CD1c-positive myeloid dendritic cell (primary cell): ENCODE measurements around the gene SERPINB5.
"Not testable (repeated sequence)": the region's sequence is repeated elsewhere in the genome, so short reads cannot be mapped to it uniquely, and the experiment has no call there.

Source experiments
- DNase-seq: peaks from one replicate; pipeline ENCODE4 v3.0.0-alpha.2; 2016; ENCODE audit errors: extremely low spot score

SERPINB5 gene, protein sequence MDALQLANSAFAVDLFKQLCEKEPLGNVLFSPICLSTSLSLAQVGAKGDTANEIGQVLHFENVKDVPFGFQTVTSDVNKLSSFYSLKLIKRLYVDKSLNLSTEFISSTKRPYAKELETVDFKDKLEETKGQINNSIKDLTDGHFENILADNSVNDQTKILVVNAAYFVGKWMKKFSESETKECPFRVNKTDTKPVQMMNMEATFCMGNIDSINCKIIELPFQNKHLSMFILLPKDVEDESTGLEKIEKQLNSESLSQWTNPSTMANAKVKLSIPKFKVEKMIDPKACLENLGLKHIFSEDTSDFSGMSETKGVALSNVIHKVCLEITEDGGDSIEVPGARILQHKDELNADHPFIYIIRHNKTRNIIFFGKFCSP

DNA sequence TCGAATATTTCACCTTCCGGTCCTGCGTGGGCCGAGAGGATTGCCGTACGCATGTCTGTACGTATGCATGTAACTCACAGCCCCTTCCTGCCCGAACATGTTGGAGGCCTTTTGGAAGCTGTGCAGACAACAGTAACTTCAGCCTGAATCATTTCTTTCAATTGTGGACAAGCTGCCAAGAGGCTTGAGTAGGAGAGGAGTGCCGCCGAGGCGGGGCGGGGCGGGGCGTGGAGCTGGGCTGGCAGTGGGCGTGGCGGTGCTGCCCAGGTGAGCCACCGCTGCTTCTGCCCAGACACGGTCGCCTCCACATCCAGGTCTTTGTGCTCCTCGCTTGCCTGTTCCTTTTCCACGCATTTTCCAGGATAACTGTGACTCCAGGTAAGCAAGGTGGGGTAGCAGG lies at the start of gene SERPINB5:
SERPINB5 (plus strand) TSS at position 291 of the 400 bp plus-strand sequence. CDS start 7,471 bp downstream, outside the sequence.
- DNase-seq, result no peak

DNA sequence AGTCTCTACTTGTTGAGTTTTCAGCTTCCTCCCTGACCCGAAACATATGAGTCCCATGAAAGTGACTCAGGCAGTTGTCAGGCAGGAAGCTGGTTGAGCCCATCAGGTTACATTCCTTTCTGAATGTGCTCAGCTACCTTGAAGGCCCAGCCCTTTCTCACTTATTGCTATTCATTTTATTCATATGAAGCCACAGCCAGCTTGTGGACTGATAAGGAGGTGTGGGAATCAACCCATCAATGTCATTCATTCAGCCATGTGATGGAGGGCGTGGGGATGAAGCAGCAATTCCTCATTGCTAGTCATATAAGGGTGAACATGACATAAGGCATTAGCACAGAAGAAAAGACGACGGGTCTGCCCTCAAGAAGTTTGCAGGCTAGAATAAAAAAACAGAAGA lies 49.2 kb upstream of the SERPINB5 start:
- DNase-seq, result no peak

DNA sequence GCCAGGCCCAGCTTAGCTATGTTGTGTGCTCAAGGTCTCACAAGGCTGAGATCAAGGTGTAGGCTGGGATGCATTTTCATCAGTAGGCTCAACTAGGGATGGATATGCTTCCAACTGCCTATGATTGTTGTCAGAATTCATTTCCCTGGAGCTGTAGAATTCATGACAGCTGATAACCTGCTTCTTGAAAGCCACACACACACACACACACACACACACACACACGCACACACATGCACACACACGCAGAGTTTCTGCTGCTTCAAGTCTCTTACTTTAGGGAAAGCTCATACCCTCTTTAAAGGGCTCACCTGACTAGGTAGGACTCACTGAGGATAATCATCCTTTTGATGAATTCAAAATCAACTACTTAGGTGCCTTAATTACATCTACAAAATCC lies 46.2 kb upstream of the SERPINB5 start:
- no peak for DNase-seq

DNA sequence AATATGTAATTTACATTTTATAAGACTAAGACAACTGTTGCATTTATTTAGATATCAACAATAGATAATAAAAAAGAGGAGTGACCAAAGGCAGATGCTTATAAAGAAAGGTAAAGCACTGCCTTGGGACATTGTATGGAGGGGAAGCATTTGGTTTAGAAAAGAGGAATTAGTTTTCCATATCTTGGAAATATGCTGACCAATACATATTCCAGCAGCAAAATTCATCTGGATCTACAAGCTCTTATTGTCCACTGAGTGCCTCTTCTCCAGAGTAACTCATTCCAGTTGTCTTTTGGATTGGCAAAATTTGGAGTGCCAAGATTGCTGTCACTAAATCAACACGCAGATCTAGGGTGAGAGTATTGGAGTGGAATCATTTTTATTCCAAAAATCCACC lies 45.6 kb upstream of the SERPINB5 start:
- DNase-seq, result no peak

DNA sequence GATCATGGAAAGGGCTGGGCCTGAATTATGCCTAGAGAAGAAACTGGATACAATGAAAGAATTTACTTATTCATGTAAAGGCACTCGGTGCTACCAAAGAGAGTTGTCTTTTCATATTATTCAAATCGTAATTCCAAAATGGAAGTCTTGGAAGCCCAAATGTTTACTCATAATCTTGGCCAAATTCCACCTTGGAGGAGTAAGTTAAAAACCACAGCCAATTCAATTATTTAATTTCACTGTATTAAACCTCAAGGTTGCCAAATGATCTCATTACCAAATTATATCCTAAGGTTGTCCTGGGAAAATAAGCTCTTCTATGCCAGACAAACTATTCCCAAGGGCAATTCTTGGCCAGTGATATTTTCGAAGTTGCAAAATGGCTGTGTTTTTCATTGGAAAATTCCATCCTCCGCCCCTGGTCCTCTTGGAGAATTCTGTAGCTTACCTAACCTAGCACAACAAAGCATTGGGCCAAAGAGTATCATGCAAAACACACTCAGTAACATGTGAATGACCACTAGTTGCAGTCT lies 43.4 kb upstream of the SERPINB5 start:
- no peak for DNase-seq

DNA sequence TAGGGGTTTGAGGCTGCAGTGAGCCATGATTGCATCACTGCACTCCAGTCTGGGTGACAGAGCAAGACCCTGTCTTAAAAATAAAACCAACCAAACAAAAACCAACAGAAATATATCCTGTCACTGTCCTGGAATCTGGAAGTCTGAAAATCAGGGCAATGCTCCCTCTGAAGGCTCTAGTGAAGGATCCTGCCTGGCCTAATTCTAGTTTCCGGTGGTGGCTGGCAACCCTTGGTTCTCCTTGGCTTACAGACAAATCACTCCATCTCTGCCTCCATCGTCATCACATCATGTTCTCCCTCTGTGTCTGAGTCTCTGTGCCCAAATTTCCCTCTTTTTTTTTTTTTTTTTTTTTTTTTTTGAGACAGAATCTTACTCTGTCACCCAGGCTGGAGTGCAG lies 38.6 kb upstream of the SERPINB5 start:
- no peak for DNase-seq

DNA sequence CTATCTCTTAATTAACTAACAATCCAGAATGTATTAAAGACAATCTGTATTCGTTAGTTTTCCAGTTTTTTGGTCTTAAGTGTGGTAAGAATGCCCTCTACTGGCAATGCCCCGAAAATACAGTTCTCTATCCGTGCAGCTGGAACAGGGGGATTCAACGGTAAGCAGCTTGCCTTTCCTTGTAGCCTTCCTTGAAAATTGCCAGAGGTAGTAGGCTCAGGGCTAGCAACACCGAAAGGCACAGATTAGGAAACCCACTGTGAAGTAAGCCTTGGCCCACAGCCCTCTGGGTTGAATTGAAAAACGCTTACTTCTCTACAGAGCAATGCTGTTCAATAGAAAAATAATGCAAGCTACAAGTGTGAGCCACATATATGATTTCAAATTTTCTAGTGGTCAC lies 37.4 kb upstream of the SERPINB5 start:
- DNase-seq, result peak; percentile 75

DNA sequence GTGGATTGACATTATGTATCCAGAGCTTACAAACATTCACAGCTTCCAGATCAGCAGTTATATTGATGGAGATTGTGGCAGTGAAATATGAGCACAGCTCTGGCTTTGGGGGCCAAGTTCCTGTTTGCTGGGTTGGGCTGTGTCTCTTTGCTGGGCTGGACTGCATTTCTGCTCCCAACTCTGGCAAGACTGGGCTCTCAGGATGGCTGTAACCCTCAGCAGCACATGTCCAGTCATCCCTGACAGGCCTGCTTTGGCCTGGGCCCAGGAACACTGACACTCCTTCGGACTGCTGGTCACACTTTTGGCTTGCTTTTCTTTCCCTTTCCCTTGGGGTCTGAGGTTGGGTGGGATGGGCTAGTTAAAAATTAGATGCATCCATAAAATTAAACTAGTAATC lies 36.5 kb upstream of the SERPINB5 start:
- DNase-seq, result peak; percentile 29

DNA sequence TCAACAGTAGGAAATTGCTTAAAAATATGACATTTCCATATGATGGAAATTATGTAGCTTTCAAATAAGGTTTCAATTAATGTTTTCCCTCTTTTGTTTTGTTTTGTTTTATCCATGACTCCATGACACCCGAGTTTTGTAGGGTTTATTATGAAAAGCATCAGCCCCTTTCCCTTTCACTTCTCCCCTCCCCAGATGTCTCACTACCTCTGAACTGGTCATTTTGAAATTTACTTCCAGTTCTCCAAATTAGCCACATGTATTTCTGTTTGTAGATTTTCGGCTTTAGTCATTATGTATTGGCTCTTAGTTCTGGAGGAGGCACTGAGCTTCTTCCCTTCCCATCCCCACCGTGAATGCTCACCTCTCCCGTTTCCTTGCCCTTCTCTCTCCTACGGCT lies 35.9 kb upstream of the SERPINB5 start:
- DNase-seq, result peak; percentile 87

DNA sequence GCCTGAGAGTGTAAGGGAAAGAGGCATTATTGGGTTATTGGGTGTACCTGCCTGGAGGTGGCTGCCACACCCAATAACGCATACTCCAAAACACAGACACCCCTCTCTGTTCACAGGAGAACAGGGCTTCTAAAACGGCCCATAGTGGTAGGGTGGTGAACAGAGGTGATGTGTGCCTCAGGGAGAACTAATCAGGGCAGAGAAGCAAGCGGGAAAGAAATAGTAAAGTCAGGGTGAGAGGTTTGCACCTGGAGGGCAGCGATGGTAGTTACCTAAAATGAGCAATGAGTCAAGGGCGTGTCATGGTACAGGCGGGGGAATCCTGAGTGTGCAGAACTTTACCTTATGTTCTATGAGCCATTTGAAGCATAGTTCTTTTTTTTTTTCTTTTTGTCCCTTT lies 32.9 kb upstream of the SERPINB5 start:
- no peak for DNase-seq

DNA sequence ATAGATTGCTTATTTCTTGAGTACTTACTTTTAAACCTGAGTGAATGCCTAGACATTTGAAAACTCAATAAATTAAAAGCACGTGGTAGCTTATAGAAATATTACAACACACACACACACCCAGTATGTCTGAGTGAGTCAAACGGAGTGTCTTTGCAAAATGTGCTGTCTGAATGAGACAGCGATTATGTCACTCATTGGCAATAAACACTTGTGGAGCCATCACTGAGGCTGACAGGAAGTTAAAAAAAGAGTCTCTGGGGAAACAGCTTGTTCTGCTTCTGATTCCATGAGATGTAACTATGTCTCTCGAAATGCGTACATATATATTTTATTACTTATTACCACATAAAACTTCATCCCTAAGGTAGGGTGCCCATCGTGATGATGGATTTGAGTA lies 32.2 kb upstream of the SERPINB5 start:
- peak; percentile 89 for DNase-seq

DNA sequence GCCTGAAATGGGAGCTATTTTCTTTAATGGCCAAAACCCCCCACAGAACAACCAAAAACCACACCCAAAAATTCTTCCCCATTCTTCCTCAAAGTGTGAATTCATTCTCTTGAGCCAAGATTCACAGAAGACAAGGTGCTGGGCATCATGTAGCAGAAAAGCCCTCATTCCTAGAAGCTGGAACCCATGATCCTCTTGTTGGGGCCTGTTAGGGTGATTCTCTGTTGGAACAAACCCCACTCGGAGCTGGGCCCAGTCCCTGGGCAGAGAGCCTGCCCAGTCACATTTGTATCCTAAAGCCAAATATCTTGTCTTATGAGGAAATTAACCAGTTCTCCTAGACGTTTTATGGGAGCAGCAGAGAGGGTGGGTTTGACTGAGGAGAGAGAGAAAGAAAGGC lies 31.7 kb upstream of the SERPINB5 start:
- no peak for DNase-seq

DNA sequence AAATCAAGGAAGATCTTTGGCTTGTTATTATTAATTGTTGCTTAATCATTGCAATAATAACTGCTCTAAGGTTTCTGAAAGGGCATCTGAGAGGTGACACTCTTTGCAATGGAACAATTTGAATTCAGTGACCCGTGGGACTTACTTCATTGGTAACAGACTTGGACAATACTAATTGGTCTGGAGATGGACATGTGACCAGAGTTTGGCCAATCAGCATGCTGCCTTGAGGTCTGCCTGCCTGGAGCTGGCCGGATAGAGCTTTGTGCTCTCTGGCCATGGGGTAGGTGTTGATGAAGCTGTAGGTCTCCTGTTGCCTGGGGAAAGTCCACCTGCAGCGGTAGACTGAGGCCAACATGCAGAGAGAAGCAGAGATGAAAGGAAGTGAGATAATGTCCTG lies 30.5 kb upstream of the SERPINB5 start:
- DNase-seq, result no peak

DNA sequence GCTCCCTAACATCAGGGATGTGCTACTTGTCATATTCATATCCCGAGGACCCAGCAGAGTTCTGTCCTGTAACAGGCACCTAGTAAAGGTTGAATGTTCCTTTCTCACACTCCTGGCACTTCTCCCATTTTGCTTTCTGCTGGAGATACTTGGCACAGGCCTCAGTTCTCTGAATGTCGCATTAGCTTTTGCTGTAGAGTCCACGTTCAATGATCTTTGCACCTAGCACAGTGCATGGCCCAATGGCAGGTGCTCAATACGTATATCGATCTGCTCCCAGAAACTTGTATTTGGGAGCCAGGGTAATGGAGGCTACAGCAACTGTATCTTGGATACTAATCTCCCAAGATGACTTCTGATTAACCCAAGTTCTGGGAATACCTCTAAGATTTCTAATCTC lies 29.7 kb upstream of the SERPINB5 start:
- DNase-seq, result no peak

DNA sequence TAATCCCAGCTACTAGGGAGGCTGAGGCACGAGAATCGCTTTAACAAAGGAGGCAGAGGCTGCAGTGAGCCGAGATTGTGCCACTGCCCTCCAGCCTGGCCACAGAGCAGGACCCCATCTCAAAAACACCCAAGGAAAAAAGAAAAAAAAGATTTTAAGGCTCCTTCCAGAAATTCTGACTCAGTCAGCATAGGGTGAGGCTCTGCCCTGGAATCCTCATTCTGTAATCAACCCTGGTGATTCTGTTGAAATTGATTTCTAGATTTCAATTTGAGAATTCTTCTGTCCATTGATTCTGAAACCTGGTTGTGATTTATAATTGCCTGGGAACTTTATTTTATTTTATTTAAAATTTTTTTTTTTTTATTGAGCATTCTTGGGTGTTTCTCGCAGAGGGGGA lies 27.3 kb upstream of the SERPINB5 start:
- DNase-seq, result no peak

DNA sequence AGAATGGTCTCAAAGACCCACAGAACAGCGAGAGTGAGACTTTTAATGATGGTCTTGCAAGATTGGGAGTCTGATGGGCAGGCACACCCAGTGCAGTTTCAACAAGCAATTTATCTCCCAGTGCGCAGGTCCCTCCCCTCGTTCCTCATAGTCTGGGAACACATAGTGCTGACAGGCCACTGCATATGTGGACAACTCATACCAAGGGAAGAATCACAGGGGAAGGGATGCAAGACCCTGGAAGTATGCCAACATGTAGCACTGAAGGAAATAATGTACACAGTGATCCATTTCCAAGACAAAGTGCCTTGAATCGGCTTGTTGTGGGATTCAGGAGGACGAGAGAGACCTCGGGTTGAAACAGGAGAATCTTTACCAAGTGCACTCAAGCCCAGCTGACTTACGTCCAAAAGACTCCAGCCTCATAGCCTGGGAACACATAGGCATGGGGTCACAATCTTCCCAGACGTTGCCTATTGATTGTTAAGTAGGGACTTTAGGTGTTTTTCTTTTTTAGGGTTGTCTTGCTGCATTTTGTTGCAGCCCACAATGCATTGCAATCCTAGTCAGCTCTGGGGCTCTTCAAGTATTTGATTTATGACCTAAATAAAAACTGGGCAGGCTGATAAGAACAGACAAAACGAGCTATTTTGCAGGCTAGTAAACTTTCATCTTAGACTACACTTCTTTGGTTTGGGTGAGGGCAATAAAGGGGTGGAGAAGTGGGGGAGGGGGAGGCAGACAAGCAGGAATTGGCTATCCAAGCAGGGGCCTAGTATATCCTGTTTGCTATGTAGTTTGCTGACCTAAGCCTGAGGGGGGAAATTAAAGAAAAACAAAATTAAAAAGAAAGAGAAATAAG lies 24.7 kb upstream of the SERPINB5 start:
- no peak for DNase-seq

DNA sequence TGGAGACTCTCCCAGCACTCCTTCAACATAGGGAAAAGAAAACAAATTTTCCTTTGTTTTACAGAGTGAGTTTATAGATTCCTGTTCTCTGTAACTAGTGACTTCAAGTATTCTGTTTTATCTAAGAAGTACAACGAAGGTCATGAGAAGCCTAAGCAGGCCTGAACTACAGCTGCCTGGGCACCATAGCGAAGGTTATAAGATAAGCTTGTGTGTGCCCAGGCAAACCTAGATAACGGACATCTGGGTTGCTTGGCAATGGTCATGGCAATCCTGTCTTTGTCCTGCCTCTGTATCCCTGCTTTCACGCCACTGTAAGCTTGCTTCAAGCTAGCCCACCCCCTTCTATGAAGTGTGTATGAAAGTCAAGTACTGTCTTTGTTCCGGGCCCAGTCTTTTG lies 24.0 kb upstream of the SERPINB5 start:
- DNase-seq, result not testable (repeated sequence)

DNA sequence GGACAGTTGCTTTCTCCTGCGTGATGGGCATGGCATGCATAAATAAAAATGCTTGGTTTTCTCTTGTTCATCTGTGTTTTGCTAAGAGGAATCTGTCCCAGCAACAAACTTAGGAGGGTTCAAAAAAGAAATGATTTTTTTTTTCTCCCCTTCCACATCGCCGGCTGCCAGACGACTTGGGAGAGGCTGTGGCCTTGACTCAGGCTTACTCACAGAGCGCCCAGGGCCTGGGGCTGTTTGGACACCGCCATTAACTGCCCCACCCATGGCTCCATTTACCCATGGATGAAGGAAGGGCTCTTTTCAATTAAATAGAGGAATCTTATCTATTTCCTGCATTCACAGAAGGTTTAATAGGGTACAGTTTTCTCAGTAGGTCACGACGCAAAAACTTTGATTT lies 22.3 kb upstream of the SERPINB5 start:
- no peak for DNase-seq

DNA sequence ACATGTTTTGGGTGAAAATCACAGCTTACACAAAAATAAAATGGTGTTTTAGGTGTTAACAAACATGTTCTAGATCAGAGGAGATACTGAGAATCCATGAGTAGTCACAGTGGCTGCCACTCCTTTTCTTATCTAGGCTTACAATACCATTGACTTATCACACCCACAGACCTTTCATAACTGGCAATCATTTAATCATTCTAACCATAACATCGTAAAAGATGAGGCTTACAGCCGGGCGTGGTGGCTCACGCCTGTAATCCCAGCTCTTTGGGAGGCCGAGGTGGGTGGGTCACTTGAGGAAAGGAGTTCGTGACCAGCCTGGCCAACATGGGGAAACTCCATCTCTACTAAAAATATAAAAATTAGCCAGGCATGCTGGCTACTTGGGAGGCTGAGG lies 18.8 kb upstream of the SERPINB5 start:
- no peak for DNase-seq

DNA sequence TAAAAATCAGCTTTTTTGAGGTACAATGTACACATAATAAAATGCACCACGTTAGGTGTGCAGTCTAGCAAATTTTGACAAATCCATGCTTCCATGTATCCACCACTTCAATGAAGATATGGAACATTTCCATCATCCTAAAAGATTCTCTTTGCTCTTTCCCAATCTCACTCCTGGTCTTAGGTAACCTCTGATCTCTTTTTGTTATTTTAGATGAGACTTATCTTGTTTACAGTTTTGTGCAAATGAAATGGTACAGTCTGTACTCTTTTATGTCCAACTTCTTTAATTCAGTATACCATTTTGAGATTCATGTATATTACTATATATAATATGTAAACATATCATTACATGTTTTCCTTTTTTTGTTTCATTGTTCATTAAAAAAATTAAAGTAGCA lies 16.3 kb upstream of the SERPINB5 start:
- DNase-seq, result no peak

DNA sequence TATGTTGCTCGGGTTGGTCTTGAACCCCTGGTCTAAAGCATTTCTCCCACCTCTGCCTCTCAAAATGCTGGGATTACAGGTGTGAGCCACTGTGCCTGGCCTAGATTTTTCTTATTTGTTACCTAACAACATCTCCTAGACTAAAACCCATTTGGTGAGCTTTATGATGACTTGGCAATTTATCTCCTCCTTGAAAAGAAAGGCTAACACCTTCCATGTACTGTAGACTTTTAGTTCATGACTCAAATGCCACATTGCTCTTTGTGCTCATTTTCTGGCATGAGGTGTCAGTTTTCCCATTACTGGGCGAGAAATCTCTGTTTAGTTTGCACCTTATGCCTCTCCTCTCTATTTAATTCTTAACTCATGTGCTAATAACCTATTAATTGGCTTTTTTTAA lies 12.3 kb upstream of the SERPINB5 start:
- no peak for DNase-seq

DNA sequence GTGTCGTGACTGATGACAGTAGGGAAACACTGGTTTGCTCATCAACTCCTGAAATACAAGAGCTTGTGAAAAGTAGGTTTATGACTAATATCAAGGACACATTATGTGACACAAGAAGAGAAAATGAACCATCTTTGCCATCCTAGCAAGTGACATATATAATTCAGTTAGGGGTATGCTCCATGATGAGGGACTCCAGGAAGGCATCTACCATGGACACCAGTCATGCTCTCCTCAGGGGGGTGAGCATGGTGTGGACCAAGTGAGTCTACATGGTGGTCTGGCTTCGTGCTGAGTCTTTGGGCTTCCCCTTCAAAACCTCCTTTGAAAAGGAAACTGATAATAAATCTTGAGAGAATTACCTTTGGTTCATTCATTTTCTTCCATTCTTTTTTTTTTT lies 11.7 kb upstream of the SERPINB5 start:
- no peak for DNase-seq

DNA sequence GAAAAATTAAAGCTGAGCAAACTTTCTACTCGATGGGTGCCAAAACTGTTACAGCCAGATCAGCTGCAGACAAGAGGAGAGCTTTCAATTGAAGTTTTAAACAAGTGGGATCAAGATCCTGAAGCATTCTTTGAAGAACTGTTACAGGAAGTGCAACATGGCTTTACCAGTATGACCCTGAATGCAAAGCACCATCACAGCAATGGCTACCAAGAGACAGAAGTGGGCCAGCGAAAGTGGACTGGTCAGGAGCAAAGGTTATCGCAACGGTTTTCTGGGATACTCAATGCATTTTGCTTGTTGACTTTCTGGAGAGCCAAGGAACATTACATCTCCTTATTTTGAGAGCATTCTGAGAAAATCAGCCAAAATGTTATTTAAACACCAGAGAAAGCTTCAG lies 9.1 kb upstream of the SERPINB5 start:
- no peak for DNase-seq
